Measurements from ENCODE around the gene THADA. TPM values are rescaled to one million over a fixed set of nuclear protein-coding genes. Genes with fewer than 3 reads are reported as not detected.
A peak's percentile ranks its signal among the peaks of the same experiment; 100 is the strongest.

THADA gene
- total RNA-seq, 2 experiments from 2014 or later = 34.5 to 35.2 TPM

DNA sequence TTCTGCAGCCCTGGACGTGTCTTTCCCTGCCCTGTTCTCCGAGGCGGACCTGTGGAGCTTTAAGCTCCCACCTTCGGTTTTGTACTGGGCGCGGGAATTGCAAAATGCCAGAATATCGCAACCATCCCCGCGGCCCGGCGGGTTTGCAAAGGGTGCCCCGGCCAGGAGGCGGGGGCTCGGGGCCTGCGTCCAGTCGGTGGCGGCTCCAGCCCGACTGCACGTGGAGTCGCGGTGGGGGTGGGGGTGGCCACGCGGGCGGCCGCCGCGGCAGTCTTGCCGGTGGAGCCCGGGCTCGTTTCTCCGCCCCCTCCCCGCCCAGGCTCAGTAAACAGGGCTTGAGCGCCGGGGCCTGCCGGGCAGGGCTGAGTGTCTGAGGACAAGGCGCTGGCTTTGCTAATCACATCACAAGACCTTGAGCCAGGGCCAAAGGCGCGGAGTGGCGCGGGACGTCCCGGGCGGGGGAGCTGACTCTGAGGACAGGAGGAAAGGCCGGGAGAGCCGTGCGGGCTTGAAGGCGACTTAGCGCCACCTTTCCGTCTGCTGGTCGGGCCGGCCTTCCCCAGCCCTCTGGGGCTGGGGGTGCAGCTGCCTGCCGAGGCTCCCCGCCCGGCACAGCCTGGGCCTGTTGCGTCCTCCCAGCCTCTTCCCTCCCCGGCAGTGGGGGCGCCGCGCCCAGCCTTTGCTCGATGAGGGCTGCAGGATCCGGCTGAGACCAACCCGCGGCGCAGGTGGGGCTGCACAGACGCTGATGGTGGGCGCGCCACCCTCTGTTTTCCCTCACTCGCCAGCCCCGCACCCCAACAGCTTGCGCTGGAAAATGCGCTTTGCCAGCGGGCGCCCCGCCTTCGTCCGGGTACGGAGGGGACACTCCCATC, 368.6 kb downstream of the THADA start:
- peak overlapping the region; percentile 92 for H3K27ac Mint-ChIP-seq
- H3K27me3 Mint-ChIP-seq = no peaks in the 10 kb centered on the region
- H3K36me3 Mint-ChIP-seq = peaks cover 27% of the 10 kb centered on the region
- peak; percentile 71 for DNase-seq
- H3K9me3 Mint-ChIP-seq = no peaks in the 10 kb centered on the region
- H3K4me1 Mint-ChIP-seq = peaks cover 34% of the 10 kb centered on the region
- peak overlapping the region; percentile 87 for H3K4me3 Mint-ChIP-seq

DNA sequence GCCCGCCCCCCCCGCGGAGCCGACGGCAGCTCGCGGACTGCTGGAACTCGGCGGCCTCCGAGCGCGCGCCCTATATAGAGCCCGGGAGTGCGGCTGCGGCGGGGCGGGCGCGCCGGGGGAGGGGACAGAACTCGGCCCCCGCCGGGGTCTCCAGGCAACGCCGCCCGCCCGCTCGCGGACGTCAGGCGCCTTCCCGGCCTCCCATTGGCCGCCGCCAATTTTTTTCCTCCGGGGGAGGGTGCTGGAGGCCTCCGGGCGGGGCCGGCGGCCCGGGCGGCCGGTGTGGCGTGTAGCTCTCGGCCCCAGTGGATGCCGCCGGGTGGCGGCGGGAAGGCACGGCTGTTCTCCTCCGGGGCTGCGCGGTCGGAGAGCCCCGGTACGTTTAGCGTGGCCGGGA, 369.3 kb downstream of the THADA start, which contains the start of gene ZFP36L2:
TSS of gene ZFP36L2 (minus strand) at position 49 of the 397 bp plus-strand sequence. CDS start 291 bp downstream, outside the sequence.
- H3K9me3 Mint-ChIP-seq = no peaks in the 10 kb centered on the region
- peaks cover 33% of the 10 kb centered on the region for H3K36me3 Mint-ChIP-seq
- peak within 1 kb of the TSS; percentile 95 for H3K27ac Mint-ChIP-seq
- H3K4me1 Mint-ChIP-seq = peaks cover 40% of the 10 kb centered on the region
- H3K4me3 Mint-ChIP-seq = peak within 1 kb of the TSS; percentile 96
- no peaks in the 10 kb centered on the region for H3K27me3 Mint-ChIP-seq
- DNase-seq = peak; percentile 98

DNA sequence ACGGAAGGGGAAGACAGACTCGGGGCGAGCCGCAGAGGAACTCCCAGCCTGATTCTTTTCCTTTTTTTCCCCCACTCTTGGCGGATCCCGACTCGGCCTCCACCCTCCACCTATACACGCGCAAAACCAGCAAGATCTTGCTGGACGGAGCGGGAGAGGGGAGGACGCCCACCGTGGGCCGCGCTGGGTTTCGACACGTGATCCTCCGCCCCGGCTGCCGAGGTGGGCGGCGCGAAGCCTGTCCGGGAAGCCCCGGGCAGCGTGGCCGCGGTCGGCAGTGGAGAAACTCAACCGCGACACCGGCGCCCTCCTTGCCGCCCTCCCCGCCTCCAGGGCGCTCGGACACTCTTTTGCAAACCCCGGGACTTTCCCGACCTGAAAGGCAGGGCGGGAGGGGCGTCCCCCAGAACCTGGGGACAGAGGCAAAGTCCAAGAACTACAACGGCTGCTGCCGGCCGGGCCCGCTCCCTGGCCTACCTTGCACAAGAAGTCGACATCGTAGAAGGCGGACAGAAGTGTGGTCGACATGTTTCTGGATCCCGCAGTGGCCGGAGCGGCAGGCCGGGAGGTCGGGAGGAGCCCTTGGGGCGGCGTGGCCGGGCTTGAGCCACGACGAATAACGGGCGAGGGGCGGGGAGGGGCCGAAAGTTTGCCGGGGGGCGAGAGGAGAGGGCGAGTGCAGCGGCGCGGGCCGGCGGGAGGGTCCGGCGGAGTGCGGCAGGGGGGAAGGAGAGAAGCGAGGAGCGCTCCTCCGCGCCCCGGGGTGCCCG, 369.9 kb downstream of the THADA start:
- DNase-seq = peak; percentile 81
- Mint-ChIP-seq H3K9me3 (no peaks in the 10 kb centered on the region), H3K4me1 (peaks cover 44% of the 10 kb centered on the region), H3K4me3 (peak overlapping the region; percentile 96), H3K27ac (peak overlapping the region; percentile 95), H3K36me3 (peaks cover 38% of the 10 kb centered on the region), H3K27me3 (no peaks in the 10 kb centered on the region)

DNA sequence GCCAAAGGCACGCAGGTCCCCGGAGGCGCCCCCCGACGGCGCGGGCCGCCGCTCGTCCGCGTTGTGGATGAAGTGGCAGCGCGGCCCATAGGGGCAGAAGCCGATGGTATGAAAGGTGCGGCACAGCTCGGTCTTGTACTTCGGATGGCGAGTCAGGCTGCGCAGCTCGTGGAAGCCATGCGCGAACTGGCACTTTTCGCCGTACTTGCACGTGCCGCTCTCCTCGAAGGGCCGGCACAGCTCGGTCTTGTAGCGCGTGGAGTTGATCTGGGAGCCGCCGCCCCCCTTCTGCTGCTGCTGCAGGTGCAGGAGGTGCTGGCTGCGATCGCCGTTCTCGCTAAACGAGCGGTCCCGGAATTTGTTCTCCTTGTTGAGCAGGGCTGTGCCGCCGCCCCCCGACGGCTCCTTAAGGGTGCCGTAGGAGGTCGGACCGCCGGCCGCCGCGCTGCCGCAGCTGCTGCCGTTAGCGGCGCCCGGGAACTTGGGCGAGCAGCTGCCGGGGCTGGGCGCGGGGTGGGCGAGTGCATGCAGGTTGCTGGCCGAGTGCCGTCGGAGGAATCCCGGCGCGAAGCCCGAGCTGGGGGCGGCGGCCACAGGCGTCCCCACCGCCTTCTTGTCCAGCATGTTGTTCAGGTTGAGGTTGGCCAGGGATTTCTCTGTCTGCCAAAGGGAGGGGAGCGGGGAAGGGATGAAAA, 370.6 kb downstream of the THADA start:
- DNase-seq = peak; percentile 79
- no peaks in the 10 kb centered on the region for H3K27me3 Mint-ChIP-seq
- H3K9me3 Mint-ChIP-seq = no peaks in the 10 kb centered on the region
- peaks cover 37% of the 10 kb centered on the region for H3K36me3 Mint-ChIP-seq
- H3K4me3 Mint-ChIP-seq = peak overlapping the region; percentile 96
- peaks cover 48% of the 10 kb centered on the region for H3K4me1 Mint-ChIP-seq
- H3K27ac Mint-ChIP-seq = peak overlapping the region; percentile 95

DNA sequence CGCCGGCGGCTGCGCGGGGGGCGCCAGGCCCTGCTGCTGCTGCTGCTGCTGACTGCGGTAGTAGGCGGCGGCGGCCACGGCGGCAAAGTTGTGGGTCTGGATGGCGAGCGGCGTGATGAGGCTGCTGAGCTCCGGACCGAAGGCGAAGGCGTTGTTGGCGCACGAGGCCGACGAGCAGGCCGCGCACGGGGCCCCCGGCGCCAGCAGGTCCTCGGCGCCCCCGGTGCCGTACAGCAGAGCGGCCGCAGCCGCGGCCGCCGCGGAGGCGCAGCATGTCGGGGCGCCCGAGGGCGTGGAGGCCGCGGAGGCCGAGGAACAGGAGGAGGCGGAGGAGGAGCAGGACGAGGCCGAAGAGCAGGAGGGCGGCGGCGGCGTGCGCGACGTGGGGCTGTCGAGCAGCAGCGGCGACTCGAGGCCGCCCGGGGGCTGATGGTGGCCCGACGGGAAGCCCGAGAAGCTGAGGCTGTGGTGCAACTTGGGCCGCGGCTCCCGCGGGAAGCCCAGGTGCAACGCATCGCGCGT, 371.2 kb downstream of the THADA start:
- Mint-ChIP-seq H3K4me1 (peaks cover 54% of the 10 kb centered on the region), H3K27me3 (no peaks in the 10 kb centered on the region), H3K9me3 (no peaks in the 10 kb centered on the region), H3K27ac (peak overlapping the region; percentile 91), H3K36me3 (peaks cover 37% of the 10 kb centered on the region), H3K4me3 (peak overlapping the region; percentile 96)
- DNase-seq = peak; percentile 65

DNA sequence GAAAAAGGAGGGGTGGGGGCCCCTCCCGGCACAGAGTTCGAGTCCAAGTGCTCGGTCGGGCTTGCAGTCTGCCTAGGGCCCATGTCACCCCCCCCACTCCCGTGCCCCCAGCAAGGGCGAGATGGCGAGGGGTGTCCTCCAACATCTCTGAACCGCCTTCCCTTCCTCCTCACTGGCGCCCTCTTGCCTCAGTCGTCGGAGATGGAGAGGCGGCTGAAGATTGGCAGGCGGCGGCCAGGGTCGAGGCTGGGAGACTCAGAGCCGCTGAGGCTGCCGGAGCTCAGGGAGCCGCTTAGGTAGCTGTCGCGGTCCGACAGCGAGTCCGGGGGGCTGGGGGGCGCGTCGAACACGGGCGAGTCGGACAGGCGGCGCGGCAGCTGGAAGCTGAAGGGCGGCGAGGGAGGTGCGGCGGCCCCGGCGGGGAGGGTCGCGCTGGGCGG, 371.7 kb downstream of the THADA start:
- Mint-ChIP-seq H3K27ac (peak overlapping the region; percentile 98), H3K4me1 (peaks cover 52% of the 10 kb centered on the region), H3K9me3 (no peaks in the 10 kb centered on the region), H3K4me3 (peak overlapping the region; percentile 96), H3K27me3 (no peaks in the 10 kb centered on the region), H3K36me3 (peaks cover 35% of the 10 kb centered on the region)
- peak; percentile 82 for DNase-seq

DNA sequence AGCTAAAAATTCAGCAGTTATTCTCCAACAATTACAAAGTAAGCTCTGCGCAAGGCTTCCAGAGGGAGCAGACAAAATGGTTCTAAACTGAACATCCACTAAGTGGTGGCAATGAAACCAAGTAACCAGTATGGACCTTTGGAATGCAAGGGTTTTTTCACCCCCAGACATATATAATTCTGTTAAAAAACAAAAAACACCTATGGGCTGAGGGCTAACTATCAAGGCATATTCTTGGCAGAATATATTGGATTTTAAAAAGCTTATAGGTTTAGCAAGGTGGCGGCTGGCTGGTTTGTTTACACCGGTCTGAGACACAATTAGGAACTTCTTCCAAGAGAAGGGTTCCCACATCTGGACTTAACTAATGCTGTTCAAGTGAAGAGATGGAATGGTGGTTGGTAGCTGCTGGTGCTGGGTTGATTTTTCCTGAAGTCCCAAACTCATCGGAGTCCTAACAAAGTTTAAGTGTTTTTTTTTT, 372.3 kb downstream of the THADA start:
- Mint-ChIP-seq H3K9me3 (no peaks in the 10 kb centered on the region), H3K27ac (peak overlapping the region; percentile 98), H3K4me3 (peak overlapping the region; percentile 96), H3K36me3 (peaks cover 35% of the 10 kb centered on the region), H3K4me1 (peaks cover 51% of the 10 kb centered on the region), H3K27me3 (no peaks in the 10 kb centered on the region)
- DNase-seq = no peak

DNA sequence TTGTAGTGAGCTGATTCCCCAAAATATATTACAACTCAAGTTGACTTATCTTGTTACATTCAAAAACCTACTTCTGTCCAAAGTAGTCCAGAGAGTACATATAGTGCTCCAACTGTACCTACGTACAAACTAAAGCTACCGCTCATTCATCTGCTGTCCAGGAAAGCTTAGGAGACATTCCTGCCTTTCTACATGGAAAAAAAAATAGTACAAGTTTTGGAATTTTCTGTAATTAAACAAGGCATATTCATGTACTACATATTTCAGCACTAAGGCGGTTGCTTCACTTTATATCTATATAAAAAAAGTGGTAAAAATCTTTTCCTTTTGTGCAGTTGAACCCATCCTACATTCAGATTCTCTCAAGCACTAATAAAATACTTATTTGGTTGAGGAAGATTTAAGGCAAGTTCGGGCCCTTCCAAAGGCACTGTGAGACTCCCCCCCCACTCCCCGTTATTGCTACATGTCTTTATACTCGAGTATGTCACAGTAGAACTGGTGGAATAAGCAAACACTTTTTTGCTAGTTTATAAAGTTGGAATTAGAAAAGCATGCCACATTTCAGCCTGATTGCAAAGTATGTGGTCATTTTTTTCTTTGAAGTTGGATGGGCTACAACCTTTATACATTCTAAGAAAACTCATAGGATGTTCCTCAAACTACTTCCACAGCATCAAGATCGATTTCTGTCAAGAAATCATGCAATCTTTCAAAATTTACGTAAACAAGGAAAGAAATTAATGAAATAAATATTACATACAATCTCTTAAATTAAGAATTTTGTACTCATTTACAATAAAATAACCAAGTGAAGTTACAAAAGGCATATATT, 373.1 kb downstream of the THADA start:
- Mint-ChIP-seq H3K27ac (peak overlapping the region; percentile 90), H3K27me3 (no peaks in the 10 kb centered on the region), H3K36me3 (peaks cover 35% of the 10 kb centered on the region), H3K9me3 (no peaks in the 10 kb centered on the region), H3K4me3 (peak overlapping the region; percentile 81), H3K4me1 (peaks cover 51% of the 10 kb centered on the region)
- no peak for DNase-seq

DNA sequence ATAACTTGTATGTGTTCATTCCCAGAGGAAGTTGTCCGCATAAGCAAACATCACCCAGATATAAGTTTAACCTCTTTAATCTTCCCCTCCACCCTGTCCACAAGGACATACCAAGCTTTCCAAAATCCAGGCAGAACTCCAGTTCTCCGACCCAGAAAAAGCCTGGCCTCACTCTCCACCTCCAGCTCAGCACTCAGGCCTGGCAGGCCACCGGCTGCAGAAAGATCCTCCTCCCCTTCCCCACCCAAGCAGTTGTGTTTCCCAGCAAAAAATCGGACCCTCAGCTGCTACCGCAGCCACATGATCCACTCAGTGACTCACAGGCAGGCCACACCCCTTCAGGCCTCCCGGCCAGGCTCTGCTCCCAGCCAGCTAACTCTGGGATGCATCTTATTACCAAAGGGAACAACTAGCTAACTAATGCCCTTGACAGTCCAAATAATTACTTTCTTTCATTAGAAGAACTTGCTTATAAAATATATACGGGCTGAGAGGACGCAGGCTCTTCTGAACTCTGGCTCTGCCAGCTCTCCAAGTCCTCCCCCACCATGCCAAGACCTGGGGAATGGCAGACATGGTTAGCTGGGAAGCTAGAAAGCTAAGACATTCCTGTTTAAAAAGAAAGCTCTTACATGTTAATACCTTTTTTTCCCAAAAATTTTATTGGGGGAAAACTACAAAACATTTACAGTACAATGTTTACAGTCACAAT, 373.9 kb downstream of the THADA start:
- peak overlapping the region; percentile 90 for H3K27ac Mint-ChIP-seq
- peak overlapping the region; percentile 81 for H3K4me3 Mint-ChIP-seq
- DNase-seq = peak; percentile 76
- peaks cover 51% of the 10 kb centered on the region for H3K4me1 Mint-ChIP-seq
- peaks cover 35% of the 10 kb centered on the region for H3K36me3 Mint-ChIP-seq
- H3K9me3 Mint-ChIP-seq = no peaks in the 10 kb centered on the region
- H3K27me3 Mint-ChIP-seq = no peaks in the 10 kb centered on the region

DNA sequence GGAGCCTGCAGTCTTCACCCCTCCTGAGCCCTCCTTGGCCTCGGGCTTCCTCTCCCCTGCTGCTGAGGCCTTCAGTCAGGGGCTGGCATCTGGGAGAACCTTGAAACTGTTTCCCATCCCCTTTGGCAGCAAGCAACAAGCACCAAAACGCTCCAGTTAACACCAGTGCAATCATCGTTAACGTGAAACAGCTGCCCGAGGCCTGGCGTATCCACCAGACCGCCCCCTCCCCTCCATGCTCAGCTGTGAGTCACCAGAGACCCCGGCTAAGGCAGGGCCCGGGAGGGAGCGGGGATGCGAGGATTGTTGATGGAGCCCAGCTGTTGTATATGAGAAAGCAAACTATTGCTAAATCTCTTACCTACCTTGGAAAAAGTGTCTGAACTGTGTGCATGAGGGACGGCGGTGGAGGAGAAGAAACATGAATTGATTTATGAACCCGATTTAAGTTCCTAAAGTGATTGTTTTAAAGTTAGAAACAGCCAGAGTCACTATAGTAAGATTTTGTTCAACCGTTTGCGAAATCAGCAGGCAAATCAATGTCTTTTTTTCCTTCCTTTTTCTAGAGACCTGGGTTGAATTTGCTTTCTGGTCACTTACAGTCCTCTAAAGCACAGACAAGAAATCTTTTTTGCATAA, 374.6 kb downstream of the THADA start:
- DNase-seq = peak; percentile 39
- Mint-ChIP-seq H3K9me3 (no peaks in the 10 kb centered on the region), H3K36me3 (peaks cover 35% of the 10 kb centered on the region), H3K4me3 (peak overlapping the region; percentile 81), H3K27ac (peak overlapping the region; percentile 90), H3K4me1 (peaks cover 51% of the 10 kb centered on the region), H3K27me3 (no peaks in the 10 kb centered on the region)

DNA sequence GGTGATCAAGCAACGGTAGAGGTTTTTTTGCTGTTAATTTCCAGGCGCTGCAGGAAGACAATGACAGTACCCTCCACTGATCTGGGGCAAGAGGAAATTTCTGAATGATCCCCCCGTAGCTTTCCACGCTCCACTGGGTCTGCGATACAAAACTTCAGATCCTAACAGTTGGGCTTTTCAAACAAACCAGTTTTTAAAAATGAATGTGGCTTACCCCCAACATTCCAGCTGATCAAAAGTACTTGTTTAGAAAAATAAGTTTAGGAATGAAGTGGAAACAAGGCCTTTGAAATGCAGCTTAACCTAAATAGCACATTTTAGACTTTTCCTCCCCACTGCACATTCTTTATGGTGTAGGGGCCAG, 375.1 kb downstream of the THADA start:
- Mint-ChIP-seq H3K4me3 (peak overlapping the region; percentile 81), H3K36me3 (peaks cover 35% of the 10 kb centered on the region), H3K9me3 (no peaks in the 10 kb centered on the region), H3K4me1 (peaks cover 51% of the 10 kb centered on the region), H3K27me3 (no peaks in the 10 kb centered on the region), H3K27ac (peak overlapping the region; percentile 90)
- no peak for DNase-seq

DNA sequence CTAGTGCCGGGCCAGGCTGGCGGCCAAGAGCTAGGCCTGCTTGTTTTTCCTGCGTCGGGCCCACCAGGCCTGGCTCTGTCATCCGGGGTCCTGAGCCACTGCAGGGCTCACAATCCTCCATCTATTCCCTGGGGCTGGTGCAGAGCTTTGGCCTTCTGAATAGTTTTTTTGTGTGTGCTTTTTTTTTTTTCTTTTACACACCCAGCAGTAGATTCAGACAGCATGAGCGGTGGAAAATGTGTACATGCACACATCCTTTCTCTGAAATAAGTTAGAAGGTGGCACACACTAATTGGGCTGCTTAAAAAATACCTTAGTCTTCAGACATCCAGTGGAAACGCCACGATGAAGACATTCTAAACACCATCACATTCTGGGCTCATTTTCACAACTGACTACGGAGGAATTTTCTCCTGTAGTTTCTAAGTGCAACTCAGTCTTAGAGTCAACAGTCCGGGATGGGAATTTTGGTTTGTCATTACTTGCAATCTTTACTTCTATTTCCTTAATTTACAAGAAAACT, 375.5 kb downstream of the THADA start:
- Mint-ChIP-seq H3K27me3 (no peaks in the 10 kb centered on the region), H3K27ac (peak overlapping the region; percentile 90), H3K4me1 (peaks cover 51% of the 10 kb centered on the region), H3K4me3 (peak overlapping the region; percentile 81), H3K9me3 (no peaks in the 10 kb centered on the region), H3K36me3 (peaks cover 35% of the 10 kb centered on the region)
- no peak for DNase-seq

Measured in activated naive CD8-positive, alpha-beta T cell treated with anti-CD3 and anti-CD28 coated beads for 36 hours (primary cell).